Fibroblast of skin of left biceps (primary cell): ENCODE results near the gene APLF.
"Not testable (repeated sequence)": the region's sequence is repeated elsewhere in the genome, so short reads cannot be mapped to it uniquely, and the experiment has no call there.

Source experiments
- DNase-seq, 2 experiments: peaks; one replicate each; pipeline ENCODE4 v3.0.0-alpha.2; 2013; ENCODE audit warnings: low read depth in 2 of 2

Gene APLF

GRCh38 chr2:68529156-68529555 is 61.8 kb downstream of the APLF start:
- DNase-seq: not testable (repeated sequence)

- DNase-seq: not testable (repeated sequence)
Observed at GRCh38 chr2:68529651-68530050, 62.3 kb downstream of the APLF start.

- no peak for DNase-seq
Observed at GRCh38 chr2:68536000-68536399, 68.6 kb downstream of the APLF start.

- DNase-seq: no peak
Observed at GRCh38 chr2:68537011-68537410, 69.6 kb downstream of the APLF start.

GRCh38 chr2:68537809-68538208 is 70.4 kb downstream of the APLF start:
- peak; percentile 11 to 19 for DNase-seq

- no peak for DNase-seq
Observed at GRCh38 chr2:68544811-68545210, 77.4 kb downstream of the APLF start.

GRCh38 chr2:68548396-68548795 is 81.0 kb downstream of the APLF start:
- no peak for DNase-seq

- DNase-seq: no peak
Observed at GRCh38 chr2:68553098-68553497, 85.7 kb downstream of the APLF start.

- not testable (repeated sequence) for DNase-seq
Observed at GRCh38 chr2:68555425-68556206, 88.2 kb downstream of the APLF start.

GRCh38 chr2:68556381-68556780 is 89.0 kb downstream of the APLF start:
- DNase-seq: no peak

- no peak for DNase-seq
Observed at GRCh38 chr2:68558576-68558975, 91.2 kb downstream of the APLF start.

- no peak for DNase-seq
Observed at GRCh38 chr2:68559692-68560091, 92.3 kb downstream of the APLF start.

- no peak for DNase-seq
Observed at GRCh38 chr2:68560545-68560944, 93.2 kb downstream of the APLF start.

- no peak for DNase-seq
Observed at GRCh38 chr2:68561372-68561771, 94.0 kb downstream of the APLF start.

GRCh38 chr2:68562934-68563333 is 95.5 kb downstream of the APLF start:
- no peak for DNase-seq

GRCh38 chr2:68564426-68564825 is 97.0 kb downstream of the APLF start:
- no peak for DNase-seq

- DNase-seq: no peak
Observed at GRCh38 chr2:68565273-68565672, 97.9 kb downstream of the APLF start.

- no peak for DNase-seq
Observed at GRCh38 chr2:68565858-68566257, 98.5 kb downstream of the APLF start.

- no peak for DNase-seq
Observed at GRCh38 chr2:68566362-68566761, 99.0 kb downstream of the APLF start.

GRCh38 chr2:68568116-68568515 is 100.7 kb downstream of the APLF start:
- no peak for DNase-seq

GRCh38 chr2:68569604-68570003 is 102.2 kb downstream of the APLF start:
- peak in 1 of 2 experiments; percentile 1 for DNase-seq

- DNase-seq: not testable (repeated sequence)
Observed at GRCh38 chr2:68570434-68570833, 103.0 kb downstream of the APLF start.

- DNase-seq: no peak
Observed at GRCh38 chr2:68574202-68574791, 106.9 kb downstream of the APLF start.
